PC-9 (cell line): ENCODE data around the gene FNIP2. TPM values are rescaled to one million over a fixed set of nuclear protein-coding genes. Genes with fewer than 3 reads are reported as not detected.
A peak's percentile ranks its signal among the peaks of the same experiment; 100 is the strongest.
"Not testable (repeated sequence)": the region's sequence is repeated elsewhere in the genome, so short reads cannot be mapped to it uniquely, and the experiment has no call there.

ENCODE experiments used
- BruUV-seq: library from RNA; stranded (reverse); fragments of 400-500 nt; replicated peaks from 2 replicates; lab custom pipeline; 2021; lab: Mats Ljungman, UMichigan
- CTCF ChIA-PET: fragments of 300-600 bp; sonication (Branson Sonifier 250); formaldehyde crosslinking; loops from one replicate; lab custom pipeline; 2022; ENCODE audit warnings: antibody characterized with exemption; lab: Charles Lee
- POLR2A ChIA-PET: fragments of 300-600 bp; sonication (Branson Sonifier 250); formaldehyde crosslinking; loops from one replicate; lab custom pipeline; 2022; ENCODE audit warnings: antibody characterized with exemption; ENCODE audit not compliant: unreplicated experiment; lab: Charles Lee
- DNase-seq, 2 experiments: peaks; one replicate each; pipeline versions ENCODE4 v3.0.0 to v3.0.0-alpha.2; 2015 to 2022; ENCODE audit warnings: mixed read lengths in 1 of 2
- H2AFZ ChIP-seq: fragments of 200-600 bp; sonication (generic); 2 replicates; pipeline ENCODE4 v1.8.1; 2017; ENCODE audit warnings: antibody characterized with exemption
- H3F3A ChIP-seq: fragments of 200-600 bp; sonication (generic); 2 replicates; pipeline ENCODE4 v1.8.1; 2017; ENCODE audit warnings: antibody characterized with exemption, mild to moderate bottlenecking, low read depth; ENCODE audit not compliant: insufficient read depth
- H3K27ac ChIP-seq: fragments of 200-600 bp; sonication (generic); 2 replicates; pipeline ENCODE4 v1.6.1; 2016; ENCODE audit warnings: mixed run types
- H3K27me3 ChIP-seq: fragments of 200-600 bp; sonication (generic); 2 replicates; pipeline ENCODE4 v1.6.1; 2016; ENCODE audit warnings: low read depth, mixed run types; ENCODE audit not compliant: insufficient read depth
- H3K36me3 ChIP-seq: fragments of 200-600 bp; sonication (generic); 2 replicates; pipeline ENCODE4 v1.6.1; 2016; ENCODE audit warnings: low read depth, mixed run types
- H3K4me1 ChIP-seq: fragments of 200-600 bp; sonication (generic); replicated peaks from 2 replicates; pipeline ENCODE4 v1.6.1; 2016; ENCODE audit warnings: mixed run types; ENCODE audit not compliant: insufficient read depth
- H3K4me2 ChIP-seq: fragments of 200-600 bp; sonication (generic); 2 replicates; pipeline ENCODE4 v1.6.1; 2017; ENCODE audit warnings: mixed run types
- H3K4me3 ChIP-seq: fragments of 200-600 bp; sonication (generic); 2 replicates; pipeline ENCODE4 v1.6.1; 2016; ENCODE audit warnings: mixed run types
- H3K79me2 ChIP-seq: fragments of 200-600 bp; sonication (generic); 2 replicates; pipeline ENCODE4 v1.6.1; 2017; ENCODE audit warnings: low read depth, mixed run types
- H3K9me2 ChIP-seq: fragments of 200-600 bp; sonication (generic); 2 replicates; pipeline ENCODE4 v1.8.1; 2017; ENCODE audit warnings: mild to moderate bottlenecking; ENCODE audit not compliant: insufficient read depth
- H3K9me3 ChIP-seq: fragments of 200-600 bp; sonication (generic); 2 replicates; pipeline ENCODE4 v1.8.1; 2016; ENCODE audit warnings: low read depth; ENCODE audit not compliant: insufficient read depth
- H4K20me1 ChIP-seq: fragments of 200-600 bp; sonication (generic); 2 replicates; pipeline ENCODE4 v1.8.1; 2017; ENCODE audit not compliant: insufficient read depth
- CTCF ChIP-seq: fragments of 200-600 bp; sonication (generic); conservative IDR thresholded peaks from 2 replicates; pipeline ENCODE4 v1.6.1; 2017; ENCODE audit warnings: mixed run types, antibody characterized with exemption, mild to moderate bottlenecking, moderate library complexity
- EZH2 ChIP-seq: fragments of 200-600 bp; sonication (generic); IDR thresholded peaks from 2 replicates; pipeline ENCODE4 v1.8.0; 2017; ENCODE audit warnings: antibody characterized with exemption, low read depth
- intact Hi-C: fragments of 100-400 bp; cut with micrococcal nuclease; formaldehyde crosslinking; loops from one replicate; pipeline ENCODE4 v1.10.0; 2022; ENCODE audit not compliant: unreplicated experiment
- total RNA-seq: library from RNA; stranded (reverse); gene quantifications from 2 replicates; pipeline ENCODE4 v1.2.3, GENCODE V29; 2021

Gene FNIP2
- total RNA-seq, 1 experiment from 2014 or later = 2.5 TPM

GRCh38 chr4:158949099-158949498, 180.3 kb downstream of the FNIP2 start:
- BruUV-seq = no TSS peak
- Histone ChIP-seq H3K9me2 (no peaks in the 10 kb centered on the region), H3K4me3 (no peak overlapping the region), H4K20me1 (no peaks in the 10 kb centered on the region), H3K9me3 (0 out of 2 replicates have a peak, but pooled peaks cover 7% of the 10 kb centered on the region), H3K79me2 (no peaks in the 10 kb centered on the region), H3K27me3 (no peaks in the 10 kb centered on the region), H3K4me2 (peak overlapping the region; percentile 31; the same call in 1 of the 2 replicates), H3K4me1 (no peaks in the 10 kb centered on the region), H3K27ac (no peak overlapping the region), H2AFZ (no peak overlapping the region), H3K36me3 (no peaks in the 10 kb centered on the region), H3F3A (no peaks in the 10 kb centered on the region)
- intact Hi-C loops = no loop called here
- POLR2A ChIA-PET = interaction anchor here (0.6 to 0.7 kb wide), 2 partner anchors 22 to 47 kb away, joined by 3 to 10 read pairs; no protein-coding TSS in a partner anchor
- CTCF ChIA-PET = no interaction called here
- no peak for TF ChIP-seq EZH2
- no peak for TF ChIP-seq CTCF
- no peak for DNase-seq

GRCh38 chr4:158952221-158952774, 183.5 kb downstream of the FNIP2 start:
- H3K4me2 ChIP-seq, H3K4me1 ChIP-seq, H4K20me1 ChIP-seq, H2AFZ ChIP-seq, POLR2A ChIA-PET, H3K4me3 ChIP-seq, H3K27me3 ChIP-seq, intact Hi-C loops, H3K36me3 ChIP-seq, BruUV-seq, H3K79me2 ChIP-seq, H3F3A ChIP-seq, H3K9me2 ChIP-seq, H3K9me3 ChIP-seq, CTCF ChIA-PET, H3K27ac ChIP-seq, DNase-seq: not testable (repeated sequence)

- H3K4me2 ChIP-seq, H3K9me2 ChIP-seq, H3K4me1 ChIP-seq, H3K27ac ChIP-seq, BruUV-seq, H3K79me2 ChIP-seq, intact Hi-C loops, H3K4me3 ChIP-seq, H3K27me3 ChIP-seq, POLR2A ChIA-PET, DNase-seq, H2AFZ ChIP-seq, H3K36me3 ChIP-seq, H3F3A ChIP-seq, H4K20me1 ChIP-seq, H3K9me3 ChIP-seq: not testable (repeated sequence)
- CTCF ChIA-PET = interaction anchor here (0.5 kb wide), 1 partner anchor 67 kb away, joined by 3 read pairs; no protein-coding TSS in a partner anchor
Measured at GRCh38 chr4:158956345-158956744, 187.5 kb downstream of the FNIP2 start.

GRCh38 chr4:158956918-158957317, 188.1 kb downstream of the FNIP2 start:
- H3K9me2 ChIP-seq, H3K36me3 ChIP-seq, H3K4me2 ChIP-seq, BruUV-seq, intact Hi-C loops, H3K4me3 ChIP-seq, H3K27me3 ChIP-seq, H3K4me1 ChIP-seq, POLR2A ChIA-PET, H3K27ac ChIP-seq, H2AFZ ChIP-seq, H3K9me3 ChIP-seq, DNase-seq, H3F3A ChIP-seq, H4K20me1 ChIP-seq, H3K79me2 ChIP-seq: not testable (repeated sequence)
- CTCF ChIA-PET = interaction anchor here (0.5 kb wide), 1 partner anchor 68 kb away, joined by 3 read pairs; no protein-coding TSS in a partner anchor

Other genes starting within 250 kb of the FNIP2 start
- not detected in 2 replicates for gene RXFP1, start 247.1 kb upstream of the FNIP2 start, total RNA-seq
- 7.7 and 9.8 TPM in 2 replicates for gene C4orf46, start 97.1 kb upstream of the FNIP2 start, total RNA-seq
- gene ETFDH, start 96.7 kb upstream of the FNIP2 start, total RNA-seq = 16.9 and 21.0 TPM in 2 replicates
- gene PPID, start 45.6 kb upstream of the FNIP2 start, total RNA-seq = 21.4 and 28.2 TPM in 2 replicates